GM19025 (cell line): ENCODE data around the gene HERC3.

ENCODE experiments used
- ATAC-seq: cut with Tn5 transposase; IDR thresholded peaks from one replicate; pipeline ENCODE4 v1.9.1; 2021; ENCODE audit warnings: mild to moderate bottlenecking, low read depth, moderate library complexity; ENCODE audit not compliant: unreplicated experiment

The HERC3 gene

GRCh38 chr4:88742561-88742960 is 150.3 kb downstream of the HERC3 start:
- ATAC-seq: no peak

- no peak for ATAC-seq
Observed at GRCh38 chr4:88743696-88744095, 151.4 kb downstream of the HERC3 start.

GRCh38 chr4:88744609-88745008 is 152.3 kb downstream of the HERC3 start:
- ATAC-seq: no peak

DNA sequence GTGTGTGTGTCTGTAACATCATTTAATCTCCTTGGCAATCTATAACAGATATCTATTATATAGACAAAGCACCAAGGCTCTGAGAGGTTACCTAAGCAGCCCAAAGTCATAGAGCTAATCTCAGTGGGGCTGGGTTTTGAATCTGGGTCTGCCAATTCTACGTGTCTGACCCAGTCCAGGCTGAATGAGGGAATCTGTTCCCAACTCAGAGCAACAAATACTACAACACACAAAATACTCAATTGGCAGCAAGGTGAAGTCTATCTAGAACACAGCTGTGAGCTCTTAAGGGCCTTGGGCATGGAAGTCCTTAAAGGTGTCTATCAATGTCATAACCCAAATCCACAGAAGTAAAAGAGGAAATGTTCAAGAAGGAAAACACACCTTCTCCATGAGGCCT is 152.9 kb downstream of the HERC3 start:
- ATAC-seq: no peak

DNA sequence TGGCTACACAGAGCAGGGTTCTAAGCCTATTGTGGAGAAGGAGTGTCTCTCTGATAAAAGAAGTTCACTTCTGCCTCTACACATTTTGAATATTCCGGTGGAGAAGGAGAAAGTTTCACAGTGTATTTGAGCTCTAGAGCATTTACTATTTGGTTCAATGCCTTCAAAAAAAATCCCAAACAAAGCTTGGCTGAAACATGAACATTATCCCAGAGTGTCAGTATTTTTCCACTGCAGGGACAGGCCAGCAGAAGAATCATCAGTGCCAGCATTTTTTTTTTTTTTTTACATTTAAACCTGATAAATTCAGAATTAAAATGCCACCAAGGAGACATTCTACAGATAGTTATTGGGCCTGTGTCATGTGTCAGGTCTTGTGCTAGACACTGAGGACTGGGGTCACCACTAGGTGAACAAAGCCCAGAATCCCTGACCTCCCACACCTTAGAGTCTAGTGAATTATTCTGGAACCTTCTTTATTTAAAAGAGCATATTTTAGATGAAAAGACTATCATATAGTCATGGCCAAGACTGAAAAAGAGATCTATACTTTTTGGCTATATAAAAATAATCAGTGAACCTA is 153.4 kb downstream of the HERC3 start:
- no peak for ATAC-seq

GRCh38 chr4:88746206-88746605 is 153.9 kb downstream of the HERC3 start:
- ATAC-seq: no peak

DNA sequence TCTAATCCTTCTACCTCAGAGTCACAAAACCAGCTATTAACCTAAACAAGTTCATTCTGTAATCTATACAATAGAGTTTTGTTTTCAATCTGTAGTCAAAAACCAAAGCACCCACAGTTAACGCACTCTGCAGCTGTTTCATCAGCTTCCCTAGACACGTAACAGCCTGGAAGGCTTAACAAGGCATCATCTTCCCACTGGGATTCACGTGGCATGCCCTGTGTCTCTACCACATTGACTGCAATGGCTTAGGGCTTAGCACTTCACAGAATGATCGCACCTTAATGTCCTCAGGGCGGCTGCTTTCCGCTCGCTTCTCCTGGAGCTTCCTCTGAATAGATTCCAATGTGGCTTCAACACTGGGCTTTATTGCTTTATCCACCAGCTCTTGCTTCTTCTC is 155.1 kb downstream of the HERC3 start:
- ATAC-seq: no peak

- no peak for ATAC-seq
Observed at GRCh38 chr4:88750369-88750768, 158.1 kb downstream of the HERC3 start.

GRCh38 chr4:88751258-88752075 is 159.2 kb downstream of the HERC3 start:
- no peak for ATAC-seq

DNA sequence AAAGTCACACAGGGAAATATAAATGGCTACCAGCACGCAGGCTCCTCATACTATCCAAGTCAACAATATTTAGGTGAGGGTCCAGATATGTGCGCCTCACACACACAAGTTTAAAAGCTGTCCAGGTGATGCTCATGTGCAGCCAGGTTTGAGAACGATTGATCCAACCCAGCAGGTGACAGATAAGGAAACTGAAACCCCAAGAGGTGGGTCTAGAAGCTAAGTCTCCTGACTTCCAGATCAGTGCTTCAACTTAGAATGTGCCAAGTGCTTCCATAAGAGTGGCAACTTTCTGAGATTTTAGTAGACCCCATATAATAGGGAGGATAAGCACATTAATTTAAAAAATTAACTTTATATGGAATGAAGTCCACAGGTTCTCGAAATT is 159.8 kb downstream of the HERC3 start:
- no peak for ATAC-seq

- no peak for ATAC-seq
Observed at GRCh38 chr4:88752754-88753153, 160.5 kb downstream of the HERC3 start.

GRCh38 chr4:88753658-88754571 is 161.6 kb downstream of the HERC3 start:
- ATAC-seq: no peak

- ATAC-seq: no peak
Observed at GRCh38 chr4:88754796-88755195, 162.5 kb downstream of the HERC3 start.

DNA sequence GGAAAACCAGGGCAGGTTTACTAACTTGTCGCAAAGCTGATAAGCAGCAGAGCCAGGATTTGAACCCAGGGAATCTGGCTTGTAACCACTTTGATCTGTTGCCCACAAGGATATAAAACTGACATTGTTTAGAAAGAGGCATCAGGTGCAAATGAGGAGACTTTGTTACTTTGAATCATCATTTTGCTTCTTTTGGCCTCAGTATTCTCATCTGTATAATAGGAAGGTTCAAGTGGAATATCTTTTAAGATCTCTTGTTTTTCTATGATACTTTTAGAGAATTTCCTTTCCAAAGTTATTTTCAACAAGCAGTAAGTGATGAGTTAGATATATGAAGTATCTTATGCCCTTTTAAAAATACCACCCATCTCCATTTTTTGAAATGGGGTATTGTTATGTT is 163.2 kb downstream of the HERC3 start:
- ATAC-seq: no peak

GRCh38 chr4:88756149-88756548 is 163.9 kb downstream of the HERC3 start:
- no peak for ATAC-seq

DNA sequence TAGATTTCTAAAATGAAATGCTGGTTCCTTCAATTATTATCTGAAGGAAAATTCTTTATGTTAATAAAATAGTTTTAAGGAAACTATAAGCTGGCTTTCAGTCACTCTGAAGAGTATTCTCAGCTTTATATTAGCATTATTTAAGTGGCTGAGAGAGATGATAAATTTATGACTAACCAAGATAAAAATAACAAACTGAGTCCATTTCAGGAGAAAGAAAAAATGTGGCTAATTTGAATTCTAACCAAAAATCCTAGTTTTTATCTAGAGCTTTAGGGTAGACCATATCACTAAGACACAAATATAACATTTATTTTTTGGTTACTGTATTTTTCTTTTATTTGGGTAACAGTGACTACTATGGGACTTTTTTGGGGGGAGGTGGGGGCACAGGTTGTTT is 164.8 kb downstream of the HERC3 start:
- no peak for ATAC-seq

DNA sequence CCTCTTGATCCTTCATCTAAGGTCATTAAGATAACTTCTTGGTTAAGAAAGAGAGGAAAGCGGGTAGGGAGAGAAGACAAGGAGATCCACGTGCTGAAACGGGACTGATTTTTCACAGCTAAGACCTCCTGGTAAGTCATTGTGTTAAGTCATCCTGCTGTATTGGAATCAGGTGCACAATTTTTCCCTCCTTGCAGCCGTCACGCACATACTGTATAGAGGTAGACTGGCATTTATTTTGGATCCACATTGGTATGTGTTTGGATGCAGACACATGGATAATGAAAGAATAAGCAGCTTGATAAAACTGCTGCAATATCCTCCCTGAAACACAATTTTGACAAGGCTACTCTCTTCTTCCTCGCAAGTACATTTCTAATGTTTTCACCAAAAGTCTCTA is 165.5 kb downstream of the HERC3 start:
- no peak for ATAC-seq
